Hematopoietic multipotent progenitor cell treated with erythropoietin and hydrocortisone succinate and interleukin-3 and kit ligand, for 17 days (in vitro differentiated cells): ENCODE measurements around the gene ZNF330.
"Not testable (repeated sequence)": the region's sequence is repeated elsewhere in the genome, so short reads cannot be mapped to it uniquely, and the experiment has no call there.

Experiments
- DNase-seq: peaks from one replicate; pipeline ENCODE4 v3.0.0-alpha.2; 2015; ENCODE audit warnings: low spot score

Gene ZNF330

GRCh38 chr4:141220691-141221659 lies at the start of gene ZNF330:
Gene ZNF330 (plus strand): TSS chr4:141220895. CDS start chr4:141222372, 1,477 bp downstream.
- peak; percentile 85 for DNase-seq

GRCh38 chr4:141174457-141174856 lies 46.2 kb upstream of the ZNF330 start:
- DNase-seq = no peak

GRCh38 chr4:141177171-141177570 lies 43.5 kb upstream of the ZNF330 start:
- peak; percentile 6 for DNase-seq

- no peak for DNase-seq
Observed at GRCh38 chr4:141179474-141180373, 41.0 kb upstream of the ZNF330 start.

- no peak for DNase-seq
Observed at GRCh38 chr4:141180991-141181761, 39.5 kb upstream of the ZNF330 start.

- DNase-seq = not testable (repeated sequence)
Observed at GRCh38 chr4:141183491-141183890, 37.2 kb upstream of the ZNF330 start.

- no peak for DNase-seq
Observed at GRCh38 chr4:141192564-141192963, 28.1 kb upstream of the ZNF330 start.

- no peak for DNase-seq
Observed at GRCh38 chr4:141193516-141194034, 27.1 kb upstream of the ZNF330 start.

GRCh38 chr4:141195095-141195707 lies 25.5 kb upstream of the ZNF330 start:
- no peak for DNase-seq

GRCh38 chr4:141196227-141196933 lies 24.3 kb upstream of the ZNF330 start:
- DNase-seq = no peak

- no peak for DNase-seq
Observed at GRCh38 chr4:141207961-141208360, 12.7 kb upstream of the ZNF330 start.

- no peak for DNase-seq
Observed at GRCh38 chr4:141210168-141210567, 10.5 kb upstream of the ZNF330 start.

- no peak for DNase-seq
Observed at GRCh38 chr4:141213550-141213991, 7.1 kb upstream of the ZNF330 start.

- no peak for DNase-seq
Observed at GRCh38 chr4:141215030-141215429, 5.7 kb upstream of the ZNF330 start.

GRCh38 chr4:141216002-141216761 lies 4.5 kb upstream of the ZNF330 start:
- DNase-seq = no peak

- DNase-seq = no peak
Observed at GRCh38 chr4:141220271-141220670, 424 bp upstream of the ZNF330 start.

GRCh38 chr4:141223418-141223817 lies 2.7 kb downstream of the ZNF330 start:
- no peak for DNase-seq

- DNase-seq = not testable (repeated sequence)
Observed at GRCh38 chr4:141227280-141227679, 6.6 kb downstream of the ZNF330 start.

GRCh38 chr4:141229408-141230101 lies 8.9 kb downstream of the ZNF330 start:
- DNase-seq = no peak
